Measurements from ENCODE around the gene DOCK4.

DNA sequence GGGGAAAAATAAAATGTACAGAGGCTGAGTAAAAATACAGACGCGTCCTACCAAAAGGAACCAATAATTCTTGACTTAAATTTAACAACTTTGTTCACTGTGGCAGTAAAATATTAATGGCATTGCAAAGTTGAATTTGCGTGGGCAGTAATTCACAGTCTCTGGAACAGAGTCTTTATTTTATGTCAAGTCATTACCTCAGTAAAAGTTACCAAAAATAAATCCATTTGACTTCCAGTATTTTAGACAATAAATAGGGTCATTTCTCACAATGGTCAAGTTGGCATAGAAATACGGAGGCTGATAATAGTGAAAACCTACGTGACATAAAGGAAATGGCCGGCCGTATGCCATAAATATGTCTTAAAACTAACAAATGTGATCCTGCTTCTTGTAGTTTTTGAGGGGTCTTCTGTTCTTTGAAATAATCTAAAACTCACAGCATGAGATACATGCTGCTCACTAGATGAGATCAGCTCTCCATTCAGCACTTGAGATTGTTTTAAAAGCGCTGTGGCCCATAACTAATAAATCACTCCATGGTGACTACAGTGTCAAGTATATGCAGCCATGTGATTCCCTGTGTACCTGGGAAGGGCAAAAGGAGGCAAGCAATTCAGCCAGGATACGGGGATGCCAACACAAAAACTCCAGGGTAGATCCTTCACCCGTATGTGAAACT, 75.3 kb downstream of the DOCK4 start:
- no peak for TF ChIP-seq POLR2A (IDR thresholded peaks at IDR 0.05)
- TF ChIP-seq, protein P1, sequence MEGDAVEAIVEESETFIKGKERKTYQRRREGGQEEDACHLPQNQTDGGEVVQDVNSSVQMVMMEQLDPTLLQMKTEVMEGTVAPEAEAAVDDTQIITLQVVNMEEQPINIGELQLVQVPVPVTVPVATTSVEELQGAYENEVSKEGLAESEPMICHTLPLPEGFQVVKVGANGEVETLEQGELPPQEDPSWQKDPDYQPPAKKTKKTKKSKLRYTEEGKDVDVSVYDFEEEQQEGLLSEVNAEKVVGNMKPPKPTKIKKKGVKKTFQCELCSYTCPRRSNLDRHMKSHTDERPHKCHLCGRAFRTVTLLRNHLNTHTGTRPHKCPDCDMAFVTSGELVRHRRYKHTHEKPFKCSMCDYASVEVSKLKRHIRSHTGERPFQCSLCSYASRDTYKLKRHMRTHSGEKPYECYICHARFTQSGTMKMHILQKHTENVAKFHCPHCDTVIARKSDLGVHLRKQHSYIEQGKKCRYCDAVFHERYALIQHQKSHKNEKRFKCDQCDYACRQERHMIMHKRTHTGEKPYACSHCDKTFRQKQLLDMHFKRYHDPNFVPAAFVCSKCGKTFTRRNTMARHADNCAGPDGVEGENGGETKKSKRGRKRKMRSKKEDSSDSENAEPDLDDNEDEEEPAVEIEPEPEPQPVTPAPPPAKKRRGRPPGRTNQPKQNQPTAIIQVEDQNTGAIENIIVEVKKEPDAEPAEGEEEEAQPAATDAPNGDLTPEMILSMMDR (IDR thresholded peaks at IDR 0.05), result no peak
